ENCODE measurements around the gene HRH2.
"Not testable (repeated sequence)": the region's sequence is repeated elsewhere in the genome, so short reads cannot be mapped to it uniquely, and the experiment has no call there.

Gene HRH2

GRCh38 chr5:175642998-175643397, 14.9 kb upstream of the HRH2 start:
- no peak for DNase-seq (ENCODE audit: low read depth in 2 of 2, low spot score in 1 of 2)

- DNase-seq (ENCODE audit: low read depth in 2 of 2, low spot score in 1 of 2) = no peak
Observed at GRCh38 chr5:175646251-175646650, 11.6 kb upstream of the HRH2 start.

GRCh38 chr5:175649967-175650366, 7.9 kb upstream of the HRH2 start:
- DNase-seq (ENCODE audit: low read depth in 2 of 2, low spot score in 1 of 2) = no peak

- DNase-seq (ENCODE audit: low read depth in 2 of 2, low spot score in 1 of 2) = not testable (repeated sequence)
Observed at GRCh38 chr5:175650430-175651205, 7.3 kb upstream of the HRH2 start.

- DNase-seq (ENCODE audit: low read depth in 2 of 2, low spot score in 1 of 2) = peak; percentile 47 to 52
Observed at GRCh38 chr5:175652741-175653663, 4.9 kb upstream of the HRH2 start.

- no peak for DNase-seq (ENCODE audit: low read depth in 2 of 2, low spot score in 1 of 2)
Observed at GRCh38 chr5:175653763-175654162, 4.1 kb upstream of the HRH2 start.

GRCh38 chr5:175654339-175654738, 3.5 kb upstream of the HRH2 start:
- DNase-seq (ENCODE audit: low read depth in 2 of 2, low spot score in 1 of 2) = no peak

- DNase-seq (ENCODE audit: low read depth in 2 of 2, low spot score in 1 of 2) = no peak
Observed at GRCh38 chr5:175654807-175655206, 3.1 kb upstream of the HRH2 start.

GRCh38 chr5:175655411-175655810, 2.5 kb upstream of the HRH2 start:
- DNase-seq (ENCODE audit: low read depth in 2 of 2, low spot score in 1 of 2) = no peak

GRCh38 chr5:175656966-175657365, 905 bp upstream of the HRH2 start:
- DNase-seq (ENCODE audit: low read depth in 2 of 2, low spot score in 1 of 2) = no peak

- no peak for DNase-seq (ENCODE audit: low read depth in 2 of 2, low spot score in 1 of 2)
Observed at GRCh38 chr5:175658299-175659145, 651 bp downstream of the HRH2 start.

GRCh38 chr5:175659546-175660253, 1.8 kb downstream of the HRH2 start:
- DNase-seq (ENCODE audit: low read depth in 2 of 2, low spot score in 1 of 2) = no peak

GRCh38 chr5:175663186-175664184, 5.6 kb downstream of the HRH2 start:
- DNase-seq (ENCODE audit: low read depth in 2 of 2, low spot score in 1 of 2) = no peak

GRCh38 chr5:175664723-175665122, 6.9 kb downstream of the HRH2 start:
- DNase-seq (ENCODE audit: low read depth in 2 of 2, low spot score in 1 of 2) = no peak

GRCh38 chr5:175666216-175666615, 8.3 kb downstream of the HRH2 start:
- no peak for DNase-seq (ENCODE audit: low read depth in 2 of 2, low spot score in 1 of 2)

- no peak for DNase-seq (ENCODE audit: low read depth in 2 of 2, low spot score in 1 of 2)
Observed at GRCh38 chr5:175668006-175668405, 10.1 kb downstream of the HRH2 start.

GRCh38 chr5:175670372-175670771, 12.5 kb downstream of the HRH2 start:
- DNase-seq (ENCODE audit: low read depth in 2 of 2, low spot score in 1 of 2) = no peak

GRCh38 chr5:175671013-175671412, 13.1 kb downstream of the HRH2 start:
- DNase-seq (ENCODE audit: low read depth in 2 of 2, low spot score in 1 of 2) = no peak

- DNase-seq (ENCODE audit: low read depth in 2 of 2, low spot score in 1 of 2) = no peak
Observed at GRCh38 chr5:175672976-175673648, 15.2 kb downstream of the HRH2 start.

All from stimulated activated CD8-positive, alpha-beta memory T cell treated with anti-CD3 and anti-CD28 coated beads, Interleukin-4, amount 100 ng/mL, for 4 hours (primary cell).